Osteocyte (in vitro differentiated cells): ENCODE data around the gene MMP24. TPM values are rescaled to one million over a fixed set of nuclear protein-coding genes. Genes with fewer than 3 reads are reported as not detected.
"Not testable (repeated sequence)": the region's sequence is repeated elsewhere in the genome, so short reads cannot be mapped to it uniquely, and the experiment has no call there.

Source experiments
- DNase-seq: peaks from one replicate; pipeline ENCODE4 v3.0.0; 2021; ENCODE audit warnings: mixed read lengths; ENCODE audit not compliant: unreplicated experiment; ENCODE audit errors: extremely low spot score
- H3K27ac Mint-ChIP-seq: one replicate; pipeline ENCODE4 v1.8.0; 2021; ENCODE audit warnings: mild to moderate bottlenecking, mixed read lengths; ENCODE audit not compliant: unreplicated experiment
- H3K27me3 Mint-ChIP-seq: one replicate; pipeline ENCODE4 v1.8.0; 2021; ENCODE audit warnings: mixed read lengths; ENCODE audit not compliant: unreplicated experiment
- H3K36me3 Mint-ChIP-seq: one replicate; pipeline ENCODE4 v1.8.0; 2021; ENCODE audit warnings: mixed read lengths; ENCODE audit not compliant: unreplicated experiment
- H3K4me1 Mint-ChIP-seq: one replicate; pipeline ENCODE4 v1.8.0; 2021; ENCODE audit warnings: mixed read lengths; ENCODE audit not compliant: unreplicated experiment
- H3K4me3 Mint-ChIP-seq: one replicate; pipeline ENCODE4 v1.8.0; 2021; ENCODE audit warnings: mild to moderate bottlenecking, moderate library complexity, mixed read lengths; ENCODE audit not compliant: unreplicated experiment
- H3K9me3 Mint-ChIP-seq: one replicate; pipeline ENCODE4 v1.8.0; 2021; ENCODE audit warnings: mixed read lengths; ENCODE audit not compliant: unreplicated experiment
- CTCF ChIP-seq: fragments of 200-600 bp; sonication (generic); IDR thresholded peaks from 2 replicates; pipeline ENCODE4 v1.5.0; 2021; ENCODE audit warnings: antibody characterized with exemption, mild to moderate bottlenecking, moderate library complexity
- total RNA-seq: library from RNA; stranded (reverse); gene quantifications from 2 replicates; pipeline ENCODE4 v1.2.1, GENCODE V29; 2021

The MMP24 gene
- total RNA-seq, 1 donor from 2014 or later = 0.54 TPM

GRCh38 chr20:35196313-35196712, 30.2 kb upstream of the MMP24 start:
- no peaks in the 10 kb centered on the region for H3K27me3 Mint-ChIP-seq
- peaks cover 26% of the 10 kb centered on the region for H3K9me3 Mint-ChIP-seq
- no peak for TF ChIP-seq CTCF

DNA sequence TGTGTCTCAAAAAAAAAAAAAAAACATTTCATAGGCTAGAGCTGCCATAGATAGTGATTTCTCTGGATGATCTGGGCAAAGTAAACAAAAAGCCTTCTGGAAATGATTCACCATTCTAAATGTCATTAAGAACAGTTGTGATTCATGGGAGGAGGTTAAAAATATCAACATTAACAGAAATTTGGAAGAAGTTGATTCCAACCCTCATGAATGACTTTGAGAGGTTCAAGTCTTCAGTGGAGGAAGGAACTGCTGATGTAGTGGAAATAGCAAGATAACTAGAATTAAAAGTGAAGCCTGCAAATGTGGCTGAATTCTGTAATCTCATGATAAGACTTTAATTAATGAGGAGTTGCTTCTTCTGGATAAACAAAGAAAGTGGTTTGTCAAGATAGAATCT, 26.8 kb upstream of the MMP24 start:
- H3K9me3 Mint-ChIP-seq = peaks cover 27% of the 10 kb centered on the region
- no peak overlapping the region for H3K27ac Mint-ChIP-seq
- TF ChIP-seq CTCF = no peak
- H3K36me3 Mint-ChIP-seq = peaks cover 24% of the 10 kb centered on the region
- H3K4me3 Mint-ChIP-seq = no peak overlapping the region
- H3K27me3 Mint-ChIP-seq = no peaks in the 10 kb centered on the region
- DNase-seq = no peak
- peaks cover 2% of the 10 kb centered on the region for H3K4me1 Mint-ChIP-seq

More at GRCh38 chr20:35196313-35196712, 30.2 kb upstream of the MMP24 start:
- H3K4me1 Mint-ChIP-seq = peaks cover 2% of the 10 kb centered on the region
- no peak overlapping the region for H3K4me3 Mint-ChIP-seq
- DNase-seq = no peak
- H3K36me3 Mint-ChIP-seq = peaks cover 20% of the 10 kb centered on the region
- no peak overlapping the region for H3K27ac Mint-ChIP-seq

- Mint-ChIP-seq H3K9me3 (peaks cover 23% of the 10 kb centered on the region), H3K27ac (no peak overlapping the region)
Measured at GRCh38 chr20:35200267-35200666, 26.2 kb upstream of the MMP24 start.

DNA sequence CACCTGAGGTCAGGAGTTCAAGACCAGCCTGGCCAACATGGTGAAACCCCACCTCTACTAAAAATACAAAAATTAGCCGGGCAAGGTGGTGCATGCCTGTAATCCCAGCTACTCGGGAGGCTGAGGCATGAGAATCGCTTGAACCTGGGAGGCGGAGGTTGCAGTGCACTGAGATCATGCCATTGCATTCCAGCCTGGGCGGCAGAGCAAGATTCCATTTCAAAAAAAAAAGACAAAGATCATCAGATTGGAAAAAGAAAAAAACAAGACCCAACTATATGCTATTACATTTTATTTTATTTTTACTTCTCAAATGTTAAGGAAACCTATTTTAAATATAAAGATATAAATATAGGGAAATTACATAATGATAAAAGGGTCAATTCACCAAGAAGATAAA, 25.0 kb upstream of the MMP24 start:
- peaks cover 19% of the 10 kb centered on the region for H3K36me3 Mint-ChIP-seq
- not testable (repeated sequence) for H3K27ac Mint-ChIP-seq

More at GRCh38 chr20:35200267-35200666, 26.2 kb upstream of the MMP24 start:
- no peak for TF ChIP-seq CTCF
- no peak overlapping the region for H3K4me3 Mint-ChIP-seq
- DNase-seq = no peak
- peaks cover 22% of the 10 kb centered on the region for H3K36me3 Mint-ChIP-seq
- H3K27me3 Mint-ChIP-seq = no peaks in the 10 kb centered on the region
- peaks cover 2% of the 10 kb centered on the region for H3K4me1 Mint-ChIP-seq

DNA sequence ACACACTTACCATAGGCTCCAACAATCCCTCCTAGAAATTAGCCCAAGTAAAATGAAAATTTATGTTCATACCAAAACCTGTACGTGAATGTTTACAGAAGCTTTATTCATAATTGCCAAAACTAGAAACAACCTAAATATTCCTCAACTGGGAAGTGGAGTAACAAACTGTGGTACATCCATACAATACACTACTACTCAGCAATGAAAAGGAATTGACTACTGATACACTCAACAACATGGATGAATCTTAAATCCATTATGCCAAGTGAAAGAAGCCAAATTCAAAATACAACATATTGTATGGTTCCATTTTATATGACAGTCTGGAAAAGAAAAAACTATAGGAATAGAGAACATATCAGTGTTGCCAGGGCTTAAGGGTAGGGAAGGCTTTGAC, 19.7 kb upstream of the MMP24 start:
- Mint-ChIP-seq H3K4me3 (no peak overlapping the region), H3K27ac (no peak overlapping the region), H3K27me3 (no peaks in the 10 kb centered on the region), H3K36me3 (peaks cover 4% of the 10 kb centered on the region), H3K4me1 (no peaks in the 10 kb centered on the region), H3K9me3 (peaks cover 6% of the 10 kb centered on the region)
- DNase-seq = no peak
- no peak for TF ChIP-seq CTCF

More for the DNA sequence above, 25.0 kb upstream of the MMP24 start:
- peaks cover 18% of the 10 kb centered on the region for H3K9me3 Mint-ChIP-seq
- DNase-seq, H3K27me3 Mint-ChIP-seq, H3K4me1 Mint-ChIP-seq, H3K4me3 Mint-ChIP-seq: not testable (repeated sequence)
